PC-3 (cell line): ENCODE measurements around the gene TKTL2. TPM values are rescaled to one million over a fixed set of nuclear protein-coding genes. Genes with fewer than 3 reads are reported as not detected.

Source experiments
- ATAC-seq: fragments of 200-7000 bp; cut with Tn5 transposase; 2 replicates; pipeline ENCODE4 v1.9.1; 2020; ENCODE audit warnings: mild to moderate bottlenecking, moderate library complexity
- BruUV-seq: library from RNA; stranded (reverse); fragments of 400-500 nt; replicated peaks from 2 replicates; lab custom pipeline; 2021; lab: Mats Ljungman, UMichigan
- CTCF ChIA-PET: fragments of 300-600 bp; sonication (Branson Sonifier 250); formaldehyde crosslinking; loops from one replicate; lab custom pipeline; 2022; ENCODE audit warnings: antibody characterized with exemption; lab: Charles Lee
- POLR2A ChIA-PET: fragments of 300-600 bp; sonication (Branson Sonifier 250); formaldehyde crosslinking; loops from one replicate; lab custom pipeline; 2022; ENCODE audit warnings: antibody characterized with exemption; ENCODE audit not compliant: unreplicated experiment; lab: Charles Lee
- DNase-seq: peaks from one replicate; pipeline ENCODE4 v3.0.0-alpha.2; 2015
- H2AFZ ChIP-seq: fragments of 300-600 bp; sonication (generic); 2 replicates; pipeline ENCODE4 v1.6.0; 2016; ENCODE audit warnings: antibody characterized with exemption, low read length
- H3F3A ChIP-seq: fragments of 300-600 bp; sonication (generic); one replicate; pipeline ENCODE4 v1.6.0; 2017; ENCODE audit warnings: antibody characterized with exemption, low read length, control low read depth, mild to moderate bottlenecking; ENCODE audit not compliant: unreplicated experiment
- H3K27ac ChIP-seq: fragments of 300-600 bp; sonication (generic); 2 replicates; pipeline ENCODE4 v1.5.1; 2016; ENCODE audit warnings: mild to moderate bottlenecking, low read length
- H3K27me3 ChIP-seq: fragments of 300-600 bp; sonication (generic); 2 replicates; pipeline ENCODE4 v1.6.1; 2016; ENCODE audit warnings: low read length, mixed read lengths
- H3K36me3 ChIP-seq: fragments of 300-600 bp; sonication (generic); 2 replicates; pipeline ENCODE4 v1.6.1; 2016; ENCODE audit warnings: low read depth, mixed run types, low read length, mixed read lengths
- H3K4me1 ChIP-seq: fragments of 300-600 bp; sonication (generic); 2 replicates; pipeline ENCODE4 v1.5.1; 2016; ENCODE audit warnings: low read length; ENCODE audit not compliant: insufficient read depth
- H3K4me2 ChIP-seq: fragments of 300-600 bp; sonication (generic); 2 replicates; pipeline ENCODE4 v1.6.0; 2016; ENCODE audit warnings: low read length
- H3K4me3 ChIP-seq: fragments of 300-600 bp; sonication (generic); 2 replicates; pipeline ENCODE4 v1.5.1; 2016; ENCODE audit warnings: mild to moderate bottlenecking, low read length, mixed read lengths
- H3K79me2 ChIP-seq: fragments of 300-600 bp; sonication (generic); 2 replicates; pipeline ENCODE4 v1.6.1; 2017; ENCODE audit warnings: low read length, mixed read lengths
- H3K9ac ChIP-seq: fragments of 300-600 bp; sonication (generic); 2 replicates; pipeline ENCODE4 v1.6.0; 2016; ENCODE audit warnings: mild to moderate bottlenecking, low read length
- H3K9me2 ChIP-seq: fragments of 300-600 bp; sonication (generic); replicated peaks from 2 replicates; pipeline ENCODE4 v1.6.1; 2016; ENCODE audit warnings: mixed run types, low read length, mixed read lengths
- H3K9me3 ChIP-seq: fragments of 300-600 bp; sonication (generic); 2 replicates; pipeline ENCODE4 v1.6.1; 2016; ENCODE audit warnings: low read length, mixed read lengths
- H4K20me1 ChIP-seq: fragments of 300-600 bp; sonication (generic); 2 replicates; pipeline ENCODE4 v1.6.1; 2016; ENCODE audit warnings: low read length, mixed read lengths
- EZH2 ChIP-seq: fragments of 300-600 bp; sonication (generic); IDR thresholded peaks from one replicate; pipeline ENCODE4 v1.6.1; 2017; ENCODE audit warnings: antibody characterized with exemption, mild to moderate bottlenecking, low read length; ENCODE audit not compliant: unreplicated experiment
- EZH2phosphoT487 ChIP-seq: fragments of 300-600 bp; sonication (generic); IDR thresholded peaks from 2 replicates; pipeline ENCODE4 v1.6.1; 2018; ENCODE audit warnings: mild to moderate bottlenecking, antibody characterized with exemption, low read length, borderline replicate concordance
- intact Hi-C: fragments of 100-400 bp; cut with micrococcal nuclease; formaldehyde crosslinking; loops from 2 replicates; pipeline ENCODE4 v1.9.0; 2023
- total RNA-seq: library from RNA; depleted of rRNA; stranded (reverse); fragments of >200 nt; gene quantifications from 2 replicates; pipeline ENCODE4 v1.2.3, GENCODE V29; 2014
- TF ChIP-seq, protein P1 (sequence below): fragments of 300-600 bp; sonication (generic); conservative IDR thresholded peaks from 2 replicates; pipeline ENCODE4 v1.5.1; 2017; ENCODE audit warnings: antibody characterized with exemption, low read depth, mild to moderate bottlenecking, low read length

The TKTL2 gene
- total RNA-seq, 1 experiment from 2014 or later = not detected

DNA sequence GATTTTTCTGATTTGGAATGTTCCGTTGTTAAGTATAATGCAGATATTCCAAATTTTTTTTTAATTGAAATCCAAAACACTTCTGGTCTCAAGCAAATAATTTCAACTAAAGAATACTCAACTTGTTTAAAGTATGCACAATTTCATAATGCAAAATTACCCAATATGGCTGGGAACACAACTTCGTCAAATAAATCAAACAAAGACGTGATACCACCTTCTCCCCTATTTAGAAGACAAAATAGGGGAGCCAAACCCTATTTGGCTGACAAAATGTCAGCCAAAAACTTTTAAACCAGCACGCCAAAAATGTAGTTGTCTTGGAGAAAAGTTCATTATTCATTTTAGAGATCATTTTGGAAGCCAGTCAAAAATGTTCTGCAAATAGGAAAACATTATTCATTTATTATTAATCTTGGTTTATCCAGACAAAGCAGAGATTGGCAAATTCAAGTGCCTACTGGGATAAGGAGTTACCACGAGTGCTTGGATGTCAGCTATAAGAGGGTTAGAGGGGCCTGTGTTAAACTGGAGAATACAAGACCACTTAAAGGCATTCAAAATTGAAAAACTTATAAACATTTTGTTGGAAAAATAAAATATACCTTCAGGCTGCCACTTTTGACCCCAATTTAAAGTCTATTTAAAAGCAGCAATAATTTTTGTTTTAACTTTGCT, 3.3 kb upstream of the TKTL2 start:
- no peaks in the 10 kb centered on the region for H3K9me3 ChIP-seq
- no peak overlapping the region for H2AFZ ChIP-seq
- no peaks in the 10 kb centered on the region for H4K20me1 ChIP-seq
- H3K4me2 ChIP-seq = no peak overlapping the region
- ATAC-seq = no peak
- POLR2A ChIA-PET = no interaction called here
- no peak overlapping the region for H3K27ac ChIP-seq
- BruUV-seq = no TSS peak
- no peaks in the 10 kb centered on the region for H3K4me1 ChIP-seq
- H3K27me3 ChIP-seq = no peaks in the 10 kb centered on the region
- no peaks in the 10 kb centered on the region for H3K79me2 ChIP-seq
- no peaks in the 10 kb centered on the region for H3K9me2 ChIP-seq
- no peak for DNase-seq
- no peaks in the 10 kb centered on the region for H3F3A ChIP-seq
- H3K36me3 ChIP-seq = no peaks in the 10 kb centered on the region
- no peak overlapping the region for H3K4me3 ChIP-seq
- intact Hi-C loops = no loop called here
- TF ChIP-seq EZH2 (no peak), EZH2phosphoT487 (no peak)
- TF ChIP-seq, protein P1, sequence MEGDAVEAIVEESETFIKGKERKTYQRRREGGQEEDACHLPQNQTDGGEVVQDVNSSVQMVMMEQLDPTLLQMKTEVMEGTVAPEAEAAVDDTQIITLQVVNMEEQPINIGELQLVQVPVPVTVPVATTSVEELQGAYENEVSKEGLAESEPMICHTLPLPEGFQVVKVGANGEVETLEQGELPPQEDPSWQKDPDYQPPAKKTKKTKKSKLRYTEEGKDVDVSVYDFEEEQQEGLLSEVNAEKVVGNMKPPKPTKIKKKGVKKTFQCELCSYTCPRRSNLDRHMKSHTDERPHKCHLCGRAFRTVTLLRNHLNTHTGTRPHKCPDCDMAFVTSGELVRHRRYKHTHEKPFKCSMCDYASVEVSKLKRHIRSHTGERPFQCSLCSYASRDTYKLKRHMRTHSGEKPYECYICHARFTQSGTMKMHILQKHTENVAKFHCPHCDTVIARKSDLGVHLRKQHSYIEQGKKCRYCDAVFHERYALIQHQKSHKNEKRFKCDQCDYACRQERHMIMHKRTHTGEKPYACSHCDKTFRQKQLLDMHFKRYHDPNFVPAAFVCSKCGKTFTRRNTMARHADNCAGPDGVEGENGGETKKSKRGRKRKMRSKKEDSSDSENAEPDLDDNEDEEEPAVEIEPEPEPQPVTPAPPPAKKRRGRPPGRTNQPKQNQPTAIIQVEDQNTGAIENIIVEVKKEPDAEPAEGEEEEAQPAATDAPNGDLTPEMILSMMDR = no peak
- H3K9ac ChIP-seq = no peak overlapping the region
- CTCF ChIA-PET = no interaction called here

DNA sequence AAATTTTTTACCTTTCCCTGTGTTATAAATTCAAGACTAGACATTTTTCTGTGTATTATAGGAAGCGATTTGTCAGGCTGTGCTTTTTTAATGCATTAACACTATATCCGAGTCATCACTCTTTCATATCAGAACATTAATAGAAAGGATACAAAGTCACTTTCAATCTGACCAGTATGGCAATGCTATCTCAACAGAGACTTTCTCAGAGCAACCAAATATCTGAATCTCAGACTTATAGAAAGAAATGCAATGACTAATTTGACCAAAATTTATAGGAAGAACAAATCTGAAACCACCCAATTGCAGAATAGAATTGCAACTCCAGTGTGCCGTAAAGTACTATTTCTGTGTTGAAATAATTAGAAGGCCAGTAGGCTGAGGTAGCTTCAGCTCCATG, 473 bp upstream of the TKTL2 start:
- ATAC-seq (no peak), DNase-seq (no peak)
- Histone ChIP-seq H3K9me3 (no peaks in the 10 kb centered on the region), H3K4me2 (no peak overlapping the region), H3K36me3 (no peaks in the 10 kb centered on the region), H3K4me1 (no peaks in the 10 kb centered on the region), H3K27ac (no peak overlapping the region), H3K4me3 (no peak overlapping the region), H3K27me3 (no peaks in the 10 kb centered on the region), H3F3A (no peaks in the 10 kb centered on the region), H2AFZ (no peak overlapping the region), H3K9me2 (no peaks in the 10 kb centered on the region), H4K20me1 (no peaks in the 10 kb centered on the region), H3K79me2 (no peaks in the 10 kb centered on the region), H3K9ac (no peak overlapping the region)
- CTCF ChIA-PET = no interaction called here
- TF ChIP-seq, protein P1 = no peak
- TF ChIP-seq EZH2phosphoT487 (no peak), EZH2 (no peak)
- POLR2A ChIA-PET = no interaction called here
- intact Hi-C loops = no loop called here
- no TSS peak for BruUV-seq

GRCh38 chr4:163473130-163473529, 424 bp downstream of the TKTL2 start:
- H3K9me3 ChIP-seq = no peaks in the 10 kb centered on the region
- H3K27ac ChIP-seq = no peak overlapping the region
- ChIA-PET CTCF (no interaction called here), POLR2A (no interaction called here)
- H3K27me3 ChIP-seq = no peaks in the 10 kb centered on the region
- DNase-seq (no peak), ATAC-seq (no peak)
- no peaks in the 10 kb centered on the region for H3F3A ChIP-seq
- no TSS peak for BruUV-seq
- no peaks in the 10 kb centered on the region for H3K36me3 ChIP-seq
- no peaks in the 10 kb centered on the region for H3K79me2 ChIP-seq
- TF ChIP-seq EZH2 (no peak), EZH2phosphoT487 (no peak)
- TF ChIP-seq, protein P1 = no peak
- no peak overlapping the region for H3K4me3 ChIP-seq
- no peak overlapping the region for H3K4me2 ChIP-seq
- H3K9ac ChIP-seq = no peak overlapping the region
- H3K9me2 ChIP-seq = no peaks in the 10 kb centered on the region
- intact Hi-C loops = no loop called here
- no peaks in the 10 kb centered on the region for H4K20me1 ChIP-seq
- no peaks in the 10 kb centered on the region for H3K4me1 ChIP-seq
- no peak overlapping the region for H2AFZ ChIP-seq
